ENCODE results near the gene PCSK7. TPM values are rescaled to one million over a fixed set of nuclear protein-coding genes. Genes with fewer than 3 reads are reported as not detected.
A peak's percentile ranks its signal among the peaks of the same experiment; 100 is the strongest.

Gene PCSK7
- total RNA-seq, 1 donor from 2014 or later = 341 TPM

GRCh38 chr11:117191680-117192400 lies 40.0 kb downstream of the PCSK7 start:
- Mint-ChIP-seq H3K27me3 (no peaks in the 10 kb centered on the region), H3K27ac (peak overlapping the region; percentile 46), H3K9me3 (no peaks in the 10 kb centered on the region), H3K36me3 (ENCODE audit: low read depth) (peaks cover 85% of the 10 kb centered on the region), H3K4me1 (peaks cover 60% of the 10 kb centered on the region), H3K4me3 (no peak overlapping the region)
- intact Hi-C loops (cut with micrococcal nuclease) = no loop called here
- DNase-seq (no peak), ATAC-seq (ENCODE audit: low read depth) (no peak)
- ChIA-PET CTCF (no interaction called here), POLR2A (interaction anchor here (0.6 to 4.5 kb wide), 4 partner anchors 13 to 261 kb away, joined by 3 to 63 read pairs (median 4); partner anchors contain the start of gene SIDT2)
- TF ChIP-seq, protein P1, sequence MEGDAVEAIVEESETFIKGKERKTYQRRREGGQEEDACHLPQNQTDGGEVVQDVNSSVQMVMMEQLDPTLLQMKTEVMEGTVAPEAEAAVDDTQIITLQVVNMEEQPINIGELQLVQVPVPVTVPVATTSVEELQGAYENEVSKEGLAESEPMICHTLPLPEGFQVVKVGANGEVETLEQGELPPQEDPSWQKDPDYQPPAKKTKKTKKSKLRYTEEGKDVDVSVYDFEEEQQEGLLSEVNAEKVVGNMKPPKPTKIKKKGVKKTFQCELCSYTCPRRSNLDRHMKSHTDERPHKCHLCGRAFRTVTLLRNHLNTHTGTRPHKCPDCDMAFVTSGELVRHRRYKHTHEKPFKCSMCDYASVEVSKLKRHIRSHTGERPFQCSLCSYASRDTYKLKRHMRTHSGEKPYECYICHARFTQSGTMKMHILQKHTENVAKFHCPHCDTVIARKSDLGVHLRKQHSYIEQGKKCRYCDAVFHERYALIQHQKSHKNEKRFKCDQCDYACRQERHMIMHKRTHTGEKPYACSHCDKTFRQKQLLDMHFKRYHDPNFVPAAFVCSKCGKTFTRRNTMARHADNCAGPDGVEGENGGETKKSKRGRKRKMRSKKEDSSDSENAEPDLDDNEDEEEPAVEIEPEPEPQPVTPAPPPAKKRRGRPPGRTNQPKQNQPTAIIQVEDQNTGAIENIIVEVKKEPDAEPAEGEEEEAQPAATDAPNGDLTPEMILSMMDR (IDR thresholded peaks at IDR 0.05) = no peak

- Mint-ChIP-seq H3K4me3 (peak overlapping the region; percentile 74), H3K9me3 (no peaks in the 10 kb centered on the region), H3K4me1 (peaks cover 75% of the 10 kb centered on the region), H3K27ac (peak overlapping the region; percentile 94), H3K36me3 (ENCODE audit: low read depth) (peaks cover 79% of the 10 kb centered on the region), H3K27me3 (no peaks in the 10 kb centered on the region)
- POLR2A ChIA-PET = interaction anchor here (0.7 to 5.9 kb wide), 7 partner anchors 11 to 729 kb away, joined by 3 to 63 read pairs (median 11); partner anchors contain the start of genes PAFAH1B2, RNF214 and SIDT2
- intact Hi-C loops (cut with micrococcal nuclease) = loop anchor here (1.0 to 2.0 kb wide), 6 partner anchors 12 to 92 kb away; partner anchors contain the start of genes PAFAH1B2, PCSK7, RNF214 and SIDT2
- DNase-seq (no peak), ATAC-seq (ENCODE audit: low read depth) (peak; percentile 0)
- TF ChIP-seq, protein P1 (IDR thresholded peaks at IDR 0.05) = no peak
- CTCF ChIA-PET = interaction anchor here (1.0 to 1.2 kb wide), 3 partner anchors 9 to 37 kb away, joined by 3 to 5 read pairs (median 3); no protein-coding TSS in a partner anchor
Observed at GRCh38 chr11:117189941-117190544, 41.8 kb downstream of the PCSK7 start.

- DNase-seq (peak; percentile 66), ATAC-seq (ENCODE audit: low read depth) (peak; percentile 87)
- intact Hi-C loops (cut with micrococcal nuclease) = loop anchor here (1.0 to 2.0 kb wide), 6 partner anchors 11 to 91 kb away; partner anchors contain the start of genes PAFAH1B2, PCSK7, RNF214 and SIDT2
- H3K4me3 Mint-ChIP-seq = peak overlapping the region; percentile 74
- POLR2A ChIA-PET = interaction anchor here (0.6 to 5.9 kb wide), 10 partner anchors 10 to 730 kb away, joined by 3 to 63 read pairs (median 4); partner anchors contain the start of genes PAFAH1B2, RNF214 and SIDT2
- no peaks in the 10 kb centered on the region for H3K9me3 Mint-ChIP-seq
- peaks cover 75% of the 10 kb centered on the region for H3K36me3 Mint-ChIP-seq (ENCODE audit: low read depth)
- H3K27ac Mint-ChIP-seq = peak overlapping the region; percentile 94
- no peaks in the 10 kb centered on the region for H3K27me3 Mint-ChIP-seq
- CTCF ChIA-PET = interaction anchor here (1.0 to 1.3 kb wide), 4 partner anchors 8 to 38 kb away, joined by 3 to 5 read pairs (median 3); no protein-coding TSS in a partner anchor
- TF ChIP-seq, protein P1 (IDR thresholded peaks at IDR 0.05) = no peak
- H3K4me1 Mint-ChIP-seq = peaks cover 78% of the 10 kb centered on the region
Observed at GRCh38 chr11:117189191-117189940, 42.5 kb downstream of the PCSK7 start.

DNA sequence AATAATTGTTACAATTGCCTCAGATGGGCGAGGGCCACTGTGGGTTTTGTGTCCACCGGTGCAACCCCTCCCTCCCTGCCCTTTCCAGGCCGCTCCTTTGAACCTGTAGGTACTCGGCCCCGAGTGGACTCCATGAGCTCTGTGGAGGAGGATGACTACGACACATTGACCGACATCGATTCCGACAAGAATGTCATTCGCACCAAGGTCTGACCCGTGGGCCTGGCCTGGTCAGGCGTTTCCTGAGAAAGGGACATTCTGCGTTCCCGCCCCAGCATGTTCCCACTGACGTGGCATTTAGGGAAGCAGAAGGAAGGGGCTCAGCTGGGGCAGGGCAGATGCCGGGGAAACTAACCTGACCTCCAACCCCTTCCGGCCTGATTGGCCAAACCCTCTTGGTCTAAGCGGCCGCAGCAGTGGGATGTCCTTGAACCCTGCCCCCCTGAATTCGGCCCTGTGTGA lies 43.2 kb downstream of the PCSK7 start:
- Mint-ChIP-seq H3K36me3 (ENCODE audit: low read depth) (peaks cover 77% of the 10 kb centered on the region), H3K4me1 (peaks cover 83% of the 10 kb centered on the region), H3K27me3 (no peaks in the 10 kb centered on the region), H3K4me3 (peak overlapping the region; percentile 74), H3K27ac (peak overlapping the region; percentile 94), H3K9me3 (no peaks in the 10 kb centered on the region)
- TF ChIP-seq, protein P1 (IDR thresholded peaks at IDR 0.05) = no peak
- POLR2A ChIA-PET = interaction anchor here (0.5 to 5.9 kb wide), 9 partner anchors 10 to 259 kb away, joined by 3 to 63 read pairs (median 5); partner anchors contain the start of genes PAFAH1B2, RNF214 and SIDT2
- ATAC-seq (ENCODE audit: low read depth) (no peak), DNase-seq (no peak)
- CTCF ChIA-PET = interaction anchor here (1.2 to 1.3 kb wide), 2 partner anchors 14 to 38 kb away, joined by 3 read pairs; no protein-coding TSS in a partner anchor
- intact Hi-C loops (cut with micrococcal nuclease) = loop anchor here (1.0 to 2.0 kb wide), 6 partner anchors 10 to 90 kb away; partner anchors contain the start of genes PAFAH1B2, PCSK7, RNF214 and SIDT2

Measured in activated B cell treated with CpG ODN at 0.5 μM for 24 hours (primary cell).